H9 (cell line): ENCODE data around the gene ATP2C1. TPM values are rescaled to one million over a fixed set of nuclear protein-coding genes. Genes with fewer than 3 reads are reported as not detected.

ENCODE experiments used
- DNase-seq: peaks from one replicate; pipeline ENCODE4 v3.0.0-alpha.2; 2017
- H2AFZ ChIP-seq: one replicate; pipeline ENCODE4 v1.6.1; 2013; ENCODE audit warnings: mild to moderate bottlenecking, low read length, control low read depth, moderate library complexity
- H2AK5ac ChIP-seq: 2 replicates; pipeline ENCODE4 v1.6.1; 2013; ENCODE audit warnings: low read length, control low read depth, mixed read lengths; ENCODE audit not compliant: insufficient read length
- H2BK120ac ChIP-seq: one replicate; pipeline ENCODE4 v1.6.1; 2013; ENCODE audit warnings: low read depth, mild to moderate bottlenecking, low read length, control low read depth, inconsistent platforms; ENCODE audit not compliant: poor library complexity, severe bottlenecking
- H2BK12ac ChIP-seq: 2 replicates; pipeline ENCODE4 v1.6.1; 2013; ENCODE audit warnings: low read length, control low read depth, mixed read lengths, low read depth; ENCODE audit not compliant: insufficient read length
- H2BK15ac ChIP-seq: 2 replicates; pipeline ENCODE4 v1.6.1; 2013; ENCODE audit warnings: low read depth, low read length, control low read depth
- H2BK20ac ChIP-seq: one replicate; pipeline ENCODE4 v1.6.1; 2013; ENCODE audit warnings: low read depth, mild to moderate bottlenecking, low read length, control low read depth, inconsistent platforms; ENCODE audit not compliant: poor library complexity, severe bottlenecking
- H2BK5ac ChIP-seq: 2 replicates; pipeline ENCODE4 v1.6.1; 2013; ENCODE audit warnings: low read length, control low read depth, mixed read lengths; ENCODE audit not compliant: insufficient read length
- H3K14ac ChIP-seq: 2 replicates; pipeline ENCODE4 v1.6.1; 2013; ENCODE audit warnings: low read length, control low read depth; ENCODE audit not compliant: insufficient read depth
- H3K18ac ChIP-seq: 2 replicates; pipeline ENCODE4 v1.6.1; 2013; ENCODE audit warnings: low read depth, mild to moderate bottlenecking, mixed read lengths, low read length, control low read depth; ENCODE audit not compliant: insufficient read length
- H3K23ac ChIP-seq: 2 replicates; pipeline ENCODE4 v1.6.1; 2013; ENCODE audit warnings: low read length, control low read depth, mixed read lengths, low read depth; ENCODE audit not compliant: insufficient read length
- H3K23me2 ChIP-seq: 2 replicates; pipeline ENCODE4 v1.6.1; 2013; ENCODE audit warnings: low read depth, mild to moderate bottlenecking, mixed read lengths, low read length, control low read depth; ENCODE audit not compliant: insufficient read length, poor library complexity, severe bottlenecking
- H3K27ac ChIP-seq: 2 replicates; pipeline ENCODE4 v1.5.1; 2013; ENCODE audit warnings: low read length, control low read depth, mixed read lengths, low read depth; ENCODE audit not compliant: insufficient read length
- H3K27me3 ChIP-seq: 2 replicates; pipeline ENCODE4 v1.6.1; 2013; ENCODE audit warnings: low read length, control low read depth, inconsistent platforms; ENCODE audit not compliant: insufficient read depth
- H3K4ac ChIP-seq: 2 replicates; pipeline ENCODE4 v1.6.1; 2013; ENCODE audit warnings: low read depth, mild to moderate bottlenecking, control low read depth, inconsistent platforms, low read length, moderate library complexity
- H3K4me1 ChIP-seq: 2 replicates; pipeline ENCODE4 v1.6.1; 2013; ENCODE audit warnings: low read length, control low read depth, inconsistent platforms; ENCODE audit not compliant: insufficient read depth
- H3K4me2 ChIP-seq: 2 replicates; pipeline ENCODE4 v1.6.1; 2013; ENCODE audit warnings: low read length, control low read depth, mixed read lengths; ENCODE audit not compliant: insufficient read length, insufficient read depth
- H3K56ac ChIP-seq: 2 replicates; pipeline ENCODE4 v1.6.1; 2013; ENCODE audit warnings: low read depth, mild to moderate bottlenecking, mixed read lengths, low read length, control low read depth; ENCODE audit not compliant: insufficient read length
- H3K79me1 ChIP-seq: 2 replicates; pipeline ENCODE4 v1.6.1; 2013; ENCODE audit warnings: low read depth, mild to moderate bottlenecking, moderate library complexity, low read length, control low read depth, inconsistent platforms; ENCODE audit not compliant: insufficient read depth, poor library complexity, severe bottlenecking
- H3K79me2 ChIP-seq: 2 replicates; pipeline ENCODE4 v1.6.1; 2013; ENCODE audit warnings: low read length, control low read depth, inconsistent platforms; ENCODE audit not compliant: insufficient read depth
- H3K9ac ChIP-seq: 2 replicates; pipeline ENCODE4 v1.6.1; 2013; ENCODE audit warnings: low read length, control low read depth, mixed read lengths; ENCODE audit not compliant: insufficient read length; ENCODE audit errors: extremely low read depth
- H3K9me3 ChIP-seq: one replicate; pipeline ENCODE4 v1.6.1; 2013; ENCODE audit warnings: low read depth, low read length, inconsistent platforms; ENCODE audit not compliant: control insufficient read depth
- H3T11ph ChIP-seq: one replicate; pipeline ENCODE4 v1.6.1; 2013; ENCODE audit warnings: mild to moderate bottlenecking, low read length, control low read depth, inconsistent platforms
- H4K20me1 ChIP-seq: one replicate; pipeline ENCODE4 v1.6.1; 2013; ENCODE audit not compliant: control insufficient read depth, insufficient read length, insufficient read depth
- H4K5ac ChIP-seq: 2 replicates; pipeline ENCODE4 v1.6.1; 2013; ENCODE audit warnings: low read depth, mild to moderate bottlenecking, mixed read lengths, low read length, control low read depth; ENCODE audit not compliant: insufficient read length
- H4K8ac ChIP-seq: replicated peaks from 2 replicates; pipeline ENCODE4 v1.6.1; 2013; ENCODE audit warnings: low read length, control low read depth, mixed read lengths, low read depth; ENCODE audit not compliant: insufficient read length
- H4K91ac ChIP-seq: 2 replicates; pipeline ENCODE4 v1.6.1; 2013; ENCODE audit warnings: low read depth, mild to moderate bottlenecking, moderate library complexity, mixed read lengths, low read length, control low read depth; ENCODE audit not compliant: insufficient read length
- H3K27ac Mint-ChIP-seq, 3 experiments: 2 replicates in 2 of 3; 3 replicates in 1 of 3; pipeline ENCODE4 v1.8.0; 2020 to 2021; ENCODE audit warnings: mixed read lengths in 3 of 3, mild to moderate bottlenecking in 1 of 3, moderate library complexity in 1 of 3
- H3K27me3 Mint-ChIP-seq: 2 replicates; pipeline ENCODE4 v1.8.0; 2021; ENCODE audit warnings: low read depth, mild to moderate bottlenecking, moderate library complexity, mixed read lengths
- H3K36me3 Mint-ChIP-seq, 3 experiments: 2 replicates in 2 of 3; 3 replicates in 1 of 3; pipeline ENCODE4 v1.8.0; 2020 to 2021; ENCODE audit warnings: low read depth in 3 of 3, mixed read lengths in 3 of 3; ENCODE audit not compliant: insufficient read depth in 1 of 3
- H3K4me1 Mint-ChIP-seq, 2 experiments: 2 replicates each; pipeline ENCODE4 v1.8.0; 2020; ENCODE audit warnings: mixed read lengths in 2 of 2
- H3K4me3 Mint-ChIP-seq, 2 experiments: 2 replicates in 1 of 2; 3 replicates in 1 of 2; pipeline ENCODE4 v1.8.0; 2020 to 2021; ENCODE audit warnings: mild to moderate bottlenecking in 2 of 2, mixed read lengths in 2 of 2, moderate library complexity in 1 of 2
- H3K9me3 Mint-ChIP-seq, 2 experiments: 2 replicates in 1 of 2; 3 replicates in 1 of 2; pipeline ENCODE4 v1.8.0; 2020; ENCODE audit warnings: mild to moderate bottlenecking in 2 of 2, mixed read lengths in 2 of 2, moderate library complexity in 1 of 2
- WGBS: extraction: QIAGEN DNeasy Blood & Tissue Kit; methylation state at CpG from one replicate; pipeline ENCODE4 v1.1.7; 2013; ENCODE audit warnings: missing lambda C conversion rate, low lambda C conversion rate, mixed read lengths; ENCODE audit not compliant: insufficient read length; ENCODE audit errors: extremely low coverage; 5-methylcytosine and 5-hydroxymethylcytosine counted together
- total RNA-seq: library from RNA; stranded (reverse); gene quantifications from 2 replicates; pipeline ENCODE4 v1.2.1, GENCODE V29; 2021
- TF ChIP-seq, protein P1 (sequence below): fragments of 200-600 bp; sonication (generic); conservative IDR thresholded peaks from 3 replicates; pipeline ENCODE4 v1.8.0; 2021; ENCODE audit warnings: antibody characterized with exemption, mild to moderate bottlenecking

The ATP2C1 gene
- total RNA-seq, 1 experiment from 2014 or later, result 65.5 TPM

DNA sequence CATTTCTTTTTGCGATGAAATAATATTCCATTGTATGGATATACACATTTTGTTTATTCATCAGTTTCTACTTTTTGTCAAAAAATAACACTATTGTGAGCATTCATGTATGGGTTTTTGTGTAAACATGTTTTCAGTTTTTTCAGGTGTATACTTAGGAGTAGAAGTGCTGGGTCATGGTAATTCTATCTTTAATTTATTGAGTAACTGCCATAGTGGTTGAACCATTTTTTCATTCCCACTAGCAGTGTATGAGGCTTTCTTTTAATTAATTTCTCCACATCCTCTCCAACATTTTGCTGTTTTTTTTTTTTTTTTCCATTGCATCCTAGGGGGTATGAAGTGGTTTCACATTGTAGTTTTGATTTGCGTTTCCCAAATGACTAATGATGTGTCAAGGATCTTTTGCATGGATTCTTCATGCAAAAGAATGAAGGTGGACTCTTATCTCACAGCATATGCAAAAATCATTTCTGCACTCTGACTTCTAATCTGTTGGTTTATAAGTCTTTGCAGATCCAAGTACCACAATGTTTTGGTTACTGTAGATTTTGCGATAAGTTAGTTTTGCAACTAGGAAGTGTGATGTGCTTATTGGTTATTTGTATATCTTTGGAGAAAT, 12.6 kb downstream of the ATP2C1 start:
- TF ChIP-seq, protein P1, sequence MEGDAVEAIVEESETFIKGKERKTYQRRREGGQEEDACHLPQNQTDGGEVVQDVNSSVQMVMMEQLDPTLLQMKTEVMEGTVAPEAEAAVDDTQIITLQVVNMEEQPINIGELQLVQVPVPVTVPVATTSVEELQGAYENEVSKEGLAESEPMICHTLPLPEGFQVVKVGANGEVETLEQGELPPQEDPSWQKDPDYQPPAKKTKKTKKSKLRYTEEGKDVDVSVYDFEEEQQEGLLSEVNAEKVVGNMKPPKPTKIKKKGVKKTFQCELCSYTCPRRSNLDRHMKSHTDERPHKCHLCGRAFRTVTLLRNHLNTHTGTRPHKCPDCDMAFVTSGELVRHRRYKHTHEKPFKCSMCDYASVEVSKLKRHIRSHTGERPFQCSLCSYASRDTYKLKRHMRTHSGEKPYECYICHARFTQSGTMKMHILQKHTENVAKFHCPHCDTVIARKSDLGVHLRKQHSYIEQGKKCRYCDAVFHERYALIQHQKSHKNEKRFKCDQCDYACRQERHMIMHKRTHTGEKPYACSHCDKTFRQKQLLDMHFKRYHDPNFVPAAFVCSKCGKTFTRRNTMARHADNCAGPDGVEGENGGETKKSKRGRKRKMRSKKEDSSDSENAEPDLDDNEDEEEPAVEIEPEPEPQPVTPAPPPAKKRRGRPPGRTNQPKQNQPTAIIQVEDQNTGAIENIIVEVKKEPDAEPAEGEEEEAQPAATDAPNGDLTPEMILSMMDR, result no peak
- Histone ChIP-seq H3K27ac (no peak overlapping the region), H4K91ac (no peak overlapping the region), H3K23ac (no peak overlapping the region), H2AFZ (no peak overlapping the region), H2AK5ac (no peak overlapping the region), H3K18ac (no peak overlapping the region), H3K14ac (no peak overlapping the region), H3K4ac (no peak overlapping the region), H3K4me2 (no peak overlapping the region), H3K4me1 (no peaks in the 10 kb centered on the region; the same call in 1 of the 2 replicates), H3K9me3 (no peaks in the 10 kb centered on the region), H3K9ac (no peak overlapping the region), H3T11ph (no peak overlapping the region), H2BK15ac (no peak overlapping the region), H4K20me1 (no peaks in the 10 kb centered on the region), H3K27me3 (no peaks in the 10 kb centered on the region), H2BK120ac (no peak overlapping the region), H2BK20ac (no peak overlapping the region), H2BK12ac (no peak overlapping the region), H3K79me1 (no peaks in the 10 kb centered on the region), H4K5ac (no peak overlapping the region), H3K23me2 (no peaks in the 10 kb centered on the region), H3K56ac (no peak overlapping the region), H4K8ac (no peak overlapping the region), H2BK5ac (no peak overlapping the region), H3K79me2 (peaks cover 10% of the 10 kb centered on the region; the same call in 1 of the 2 replicates)
- Mint-ChIP-seq H3K36me3 (peaks cover 2 to 3% (median 2%) of the 10 kb centered on the region in 3 experiments; a peak in 5 of 7 replicates), H3K27ac (no peak overlapping the region; a peak in 1 of 7 replicates), H3K4me1 (peaks cover 9 to 11% of the 10 kb centered on the region in 2 experiments), H3K27me3 (no peaks in the 10 kb centered on the region), H3K4me3 (no peak overlapping the region), H3K9me3 (peaks cover 0 to 2% of the 10 kb centered on the region in 2 experiments; a peak in 2 of 5 replicates)
- WGBS, result no CpG with 5 or more reads among the region's 3 CpGs
- no peak for DNase-seq
